Osteoblast (primary cell): ENCODE measurements around the gene PRR3. TPM values are rescaled to one million over a fixed set of nuclear protein-coding genes. Genes with fewer than 3 reads are reported as not detected.

ENCODE experiments used
- DNase-seq: peaks from one replicate; pipeline ENCODE4 v3.0.0; 2011; ENCODE audit warnings: low spot score, mixed read lengths; ENCODE audit not compliant: insufficient read length; ENCODE audit errors: missing footprints
- H2AFZ ChIP-seq: 2 replicates; pipeline ENCODE4 v1.6.0; 2011; ENCODE audit warnings: mild to moderate bottlenecking, low read length
- H3K27ac ChIP-seq: 2 replicates; pipeline ENCODE4 v1.5.1; 2011; ENCODE audit warnings: mild to moderate bottlenecking, low read depth, low read length, moderate library complexity
- H3K27me3 ChIP-seq: 2 replicates; pipeline ENCODE4 v1.6.0; 2012; ENCODE audit warnings: mild to moderate bottlenecking, control low read depth, inconsistent platforms, low read length, moderate library complexity; ENCODE audit not compliant: insufficient read depth
- H3K36me3 ChIP-seq: 2 replicates; pipeline ENCODE4 v1.5.1; 2011; ENCODE audit warnings: mild to moderate bottlenecking, low read length, control low read depth, moderate library complexity; ENCODE audit not compliant: insufficient read depth
- H3K4me1 ChIP-seq: 2 replicates; pipeline ENCODE4 v1.5.1; 2011; ENCODE audit warnings: mild to moderate bottlenecking, low read length, control low read depth, moderate library complexity; ENCODE audit not compliant: insufficient read depth
- H3K4me2 ChIP-seq: 2 replicates; pipeline ENCODE4 v1.6.0; 2011; ENCODE audit warnings: mild to moderate bottlenecking, low read length; ENCODE audit not compliant: insufficient read depth
- H3K4me3 ChIP-seq: fragments of 200-600 bp; sonication (generic); 3 replicates; pipeline ENCODE4 v1.5.1; 2012; ENCODE audit warnings: mild to moderate bottlenecking, low read length, inconsistent platforms; ENCODE audit not compliant: insufficient read depth
- H3K79me2 ChIP-seq: 2 replicates; pipeline ENCODE4 v1.6.0; 2012; ENCODE audit warnings: mild to moderate bottlenecking, low read length, control low read depth, inconsistent platforms; ENCODE audit not compliant: insufficient read depth
- H3K9me3 ChIP-seq: 2 replicates; pipeline ENCODE4 v1.5.1; 2011; ENCODE audit warnings: low read depth, low read length, control low read depth
- H4K20me1 ChIP-seq: 2 replicates; pipeline ENCODE4 v1.6.0; 2012; ENCODE audit warnings: mild to moderate bottlenecking, low read length, control low read depth; ENCODE audit not compliant: insufficient read depth
- CTCF ChIP-seq: IDR thresholded peaks from 2 replicates; pipeline ENCODE4 v1.5.1; 2011; ENCODE audit warnings: mild to moderate bottlenecking, low read depth, low read length, moderate library complexity; ENCODE audit errors: extremely low read depth
- total RNA-seq: library from RNA; depleted of rRNA; stranded (reverse); fragments of >200 nt; gene quantifications from 2 replicates; pipeline ENCODE4 v1.2.3, GENCODE V29; 2012

PRR3 gene
- total RNA-seq, 1 donor = 7.2 TPM

DNA sequence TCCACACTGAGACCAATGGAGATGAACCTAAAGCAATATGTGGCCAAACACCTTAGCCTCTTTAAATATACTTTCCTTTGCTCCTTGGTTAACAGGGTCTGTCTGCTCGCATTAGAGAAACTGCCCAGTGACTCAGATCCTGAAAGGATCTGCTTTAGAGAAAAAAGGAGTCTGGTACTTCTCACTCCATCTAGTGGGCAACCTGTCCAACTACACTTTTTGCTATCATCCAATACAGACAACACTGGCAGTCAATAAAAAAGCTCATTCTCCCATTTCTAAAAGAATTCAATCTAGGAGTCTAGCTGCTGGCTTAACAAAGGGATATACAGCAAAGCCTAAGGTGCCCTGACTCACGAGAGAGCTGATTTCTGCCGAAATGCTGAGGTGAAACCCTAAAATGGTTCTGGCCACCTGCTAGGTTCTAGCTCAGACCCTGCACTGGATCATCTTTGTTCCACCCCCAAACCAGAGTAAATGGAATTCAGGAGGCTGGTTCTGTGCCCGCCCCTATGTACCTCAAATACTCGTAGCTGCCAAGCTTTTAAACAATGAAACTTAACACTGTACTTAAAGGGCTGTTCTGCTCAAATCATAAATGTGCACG is 12.3 kb upstream of the PRR3 start:
- peak; percentile 72 for TF ChIP-seq CTCF
- H3K79me2 ChIP-seq = no peaks in the 10 kb centered on the region
- H2AFZ ChIP-seq = no peak overlapping the region
- no peak overlapping the region for H3K27ac ChIP-seq
- peak; percentile 81 for DNase-seq
- H3K9me3 ChIP-seq = no peaks in the 10 kb centered on the region
- no peak overlapping the region for H3K4me3 ChIP-seq
- H3K4me2 ChIP-seq = no peak overlapping the region
- H3K4me1 ChIP-seq = peaks cover 4% of the 10 kb centered on the region
- H4K20me1 ChIP-seq = no peaks in the 10 kb centered on the region
- H3K36me3 ChIP-seq = peaks cover 21% of the 10 kb centered on the region
- no peaks in the 10 kb centered on the region for H3K27me3 ChIP-seq

- no peak for DNase-seq
- H3K36me3 ChIP-seq = peaks cover 42% of the 10 kb centered on the region
- peaks cover 4% of the 10 kb centered on the region for H3K4me1 ChIP-seq
- H3K27me3 ChIP-seq = no peaks in the 10 kb centered on the region
- H4K20me1 ChIP-seq = no peaks in the 10 kb centered on the region
- no peak overlapping the region for H3K4me3 ChIP-seq
- no peak for TF ChIP-seq CTCF
- no peak overlapping the region for H3K27ac ChIP-seq
- no peaks in the 10 kb centered on the region for H3K9me3 ChIP-seq
- H2AFZ ChIP-seq = no peak overlapping the region
- H3K79me2 ChIP-seq = no peaks in the 10 kb centered on the region
- no peak overlapping the region for H3K4me2 ChIP-seq
Measured at GRCh38 chr6:30547454-30547853, 9.6 kb upstream of the PRR3 start.

GRCh38 chr6:30548375-30548774 is 8.7 kb upstream of the PRR3 start:
- no peaks in the 10 kb centered on the region for H4K20me1 ChIP-seq
- H3K4me1 ChIP-seq = peaks cover 4% of the 10 kb centered on the region
- H3K27ac ChIP-seq = no peak overlapping the region
- TF ChIP-seq CTCF = no peak
- H3K27me3 ChIP-seq = no peaks in the 10 kb centered on the region
- peak; percentile 42 for DNase-seq
- H3K4me2 ChIP-seq = no peak overlapping the region
- peaks cover 51% of the 10 kb centered on the region for H3K36me3 ChIP-seq
- H3K79me2 ChIP-seq = peaks cover 4% of the 10 kb centered on the region
- no peak overlapping the region for H2AFZ ChIP-seq
- H3K9me3 ChIP-seq = no peaks in the 10 kb centered on the region
- H3K4me3 ChIP-seq = no peak overlapping the region

GRCh38 chr6:30554404-30554803 is 2.7 kb upstream of the PRR3 start:
- H2AFZ ChIP-seq = no peak overlapping the region
- peak overlapping the region; percentile 98 for H3K27ac ChIP-seq
- peak; percentile 54 for DNase-seq
- H3K4me3 ChIP-seq = peak overlapping the region; percentile 92
- peaks cover 50% of the 10 kb centered on the region for H3K36me3 ChIP-seq
- no peaks in the 10 kb centered on the region for H3K27me3 ChIP-seq
- no peak for TF ChIP-seq CTCF
- peaks cover 57% of the 10 kb centered on the region for H3K79me2 ChIP-seq
- peak overlapping the region; percentile 94 for H3K4me2 ChIP-seq
- peaks cover 18% of the 10 kb centered on the region for H3K4me1 ChIP-seq
- peaks cover 11% of the 10 kb centered on the region for H4K20me1 ChIP-seq
- H3K9me3 ChIP-seq = no peaks in the 10 kb centered on the region
